AG08396 (cell line): ENCODE results near the gene UCP3.

Source experiments
- DNase-seq: peaks from one replicate; pipeline ENCODE4 v3.0.0; 2012; ENCODE audit warnings: low spot score, mixed read lengths

The UCP3 gene

DNA sequence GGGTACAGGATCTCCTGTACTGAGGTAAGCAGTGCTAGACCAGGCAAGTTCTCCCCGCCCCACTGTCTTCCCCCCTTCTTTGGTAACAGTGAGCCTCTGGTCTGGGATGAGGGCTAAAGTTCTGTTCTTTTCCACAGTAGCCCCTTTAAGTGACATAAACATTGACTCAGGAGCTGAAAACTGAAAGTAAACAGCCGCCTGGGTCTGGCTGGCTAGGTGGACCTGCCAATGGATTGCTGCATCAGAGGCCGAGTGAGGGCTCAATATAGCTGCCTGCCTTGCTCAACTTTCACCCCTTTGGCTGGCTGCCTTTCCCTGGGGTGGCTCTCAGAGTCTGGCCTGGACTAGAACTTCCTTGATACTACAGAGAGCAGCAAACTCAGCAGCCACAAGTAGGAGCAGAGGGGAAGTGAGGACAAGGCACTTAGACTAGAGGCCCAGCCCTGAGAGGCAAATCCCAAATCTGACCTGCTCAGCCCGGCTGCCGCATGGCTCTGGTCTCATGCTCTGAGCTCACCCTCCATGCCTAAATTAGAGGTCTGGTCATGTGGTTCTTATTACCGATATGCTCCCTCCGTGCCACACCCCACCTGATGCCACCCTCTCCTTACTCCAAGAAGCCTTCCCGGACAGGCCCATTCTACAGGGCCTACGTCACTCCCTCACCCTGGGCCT, 9.6 kb upstream of the UCP3 start:
- peak; percentile 86 for DNase-seq

DNA sequence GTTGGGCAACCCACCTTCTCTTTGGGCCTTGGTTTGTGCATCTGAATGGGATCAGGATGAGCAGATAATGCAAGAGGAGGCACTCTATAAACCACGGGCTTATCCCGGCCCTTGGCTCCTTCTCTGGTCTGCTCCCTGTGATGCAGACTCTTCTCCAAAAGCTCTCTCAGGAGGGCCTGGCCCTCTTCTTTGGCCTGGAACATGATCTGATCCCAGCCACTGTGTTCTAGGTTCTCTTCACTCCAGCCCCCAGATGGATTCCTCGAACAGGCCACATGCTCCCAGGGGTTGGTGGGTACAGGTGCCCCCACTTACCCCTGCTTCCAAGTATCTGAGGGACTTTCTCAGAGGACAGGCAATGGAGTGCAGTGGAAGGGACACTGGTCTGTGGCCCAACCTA, 8.7 kb upstream of the UCP3 start:
- no peak for DNase-seq

DNA sequence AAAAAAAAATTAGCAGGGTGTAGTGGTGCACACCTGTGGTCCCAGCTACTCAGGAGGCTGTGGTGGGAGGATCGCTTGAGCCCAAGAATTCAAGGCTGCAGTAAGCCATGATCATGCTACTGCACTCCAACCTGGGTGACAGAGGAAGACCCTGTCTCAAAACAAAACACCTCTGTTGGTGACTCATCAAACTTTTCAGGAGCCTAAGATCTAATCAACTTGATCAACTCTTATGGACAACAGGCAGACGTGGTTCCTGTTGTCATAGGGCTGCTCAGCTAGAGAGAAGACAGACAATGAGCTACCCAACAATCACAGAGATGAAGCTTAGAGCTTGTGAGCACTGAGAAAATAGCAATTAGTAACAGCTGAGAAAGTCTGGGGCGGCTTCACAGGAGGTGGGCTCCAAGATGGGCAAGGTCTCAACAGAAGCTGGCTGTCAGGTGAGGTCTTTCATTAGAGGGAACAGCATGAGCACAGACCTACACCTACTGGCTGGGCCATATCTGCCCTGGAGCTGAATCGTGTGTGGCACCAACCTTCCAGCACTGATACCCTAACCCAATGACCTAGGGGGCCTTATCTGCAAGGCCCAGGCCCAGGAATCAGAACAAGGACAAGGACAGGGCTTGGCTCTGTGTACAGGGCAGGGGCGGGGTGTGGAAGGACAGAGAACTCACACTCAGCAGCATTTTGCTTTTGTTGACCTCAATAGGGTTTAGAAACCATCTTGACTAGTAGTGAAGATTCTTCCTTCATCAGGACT, 7.2 kb upstream of the UCP3 start:
- no peak for DNase-seq

DNA sequence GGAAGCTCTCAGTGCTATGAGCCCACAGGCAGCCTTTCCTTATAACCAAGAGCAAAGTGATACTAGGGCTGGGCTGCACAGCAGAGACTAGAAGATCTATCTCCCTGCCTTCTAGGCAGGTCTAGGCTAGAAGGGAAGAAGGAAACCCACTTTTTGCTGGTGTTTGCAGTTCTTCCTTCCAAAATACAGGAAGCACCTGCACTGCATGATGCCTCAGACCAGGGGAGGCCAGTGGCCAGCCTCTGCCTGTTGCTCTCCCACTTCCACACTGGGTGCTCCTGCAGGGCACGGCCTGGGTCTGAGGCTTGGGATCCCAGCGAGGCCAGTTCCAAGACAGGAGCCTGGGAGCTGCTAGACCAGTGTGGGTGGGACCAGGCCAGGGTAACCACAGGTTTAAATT, 6.0 kb upstream of the UCP3 start:
- no peak for DNase-seq

DNA sequence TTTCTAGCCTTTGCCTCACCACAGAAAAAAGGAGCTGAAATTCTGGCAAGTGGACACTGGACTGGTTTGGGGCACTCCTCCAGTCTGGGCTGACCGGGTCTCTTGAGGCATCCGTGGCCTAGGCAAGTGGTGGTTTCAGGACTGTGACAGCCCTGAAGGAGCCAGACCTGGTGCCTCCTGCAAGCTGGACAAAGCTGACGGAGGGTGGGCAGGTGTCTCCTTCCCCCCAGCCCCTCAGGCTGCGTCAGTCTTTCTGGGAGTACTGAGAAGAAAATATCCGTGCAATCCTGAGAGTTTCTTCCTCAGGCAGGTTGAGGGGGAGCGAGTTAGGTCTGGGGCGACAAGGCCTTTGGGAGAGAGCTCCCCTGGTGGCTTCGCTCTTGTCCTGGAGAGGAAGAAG, 4.3 kb upstream of the UCP3 start:
- no peak for DNase-seq

DNA sequence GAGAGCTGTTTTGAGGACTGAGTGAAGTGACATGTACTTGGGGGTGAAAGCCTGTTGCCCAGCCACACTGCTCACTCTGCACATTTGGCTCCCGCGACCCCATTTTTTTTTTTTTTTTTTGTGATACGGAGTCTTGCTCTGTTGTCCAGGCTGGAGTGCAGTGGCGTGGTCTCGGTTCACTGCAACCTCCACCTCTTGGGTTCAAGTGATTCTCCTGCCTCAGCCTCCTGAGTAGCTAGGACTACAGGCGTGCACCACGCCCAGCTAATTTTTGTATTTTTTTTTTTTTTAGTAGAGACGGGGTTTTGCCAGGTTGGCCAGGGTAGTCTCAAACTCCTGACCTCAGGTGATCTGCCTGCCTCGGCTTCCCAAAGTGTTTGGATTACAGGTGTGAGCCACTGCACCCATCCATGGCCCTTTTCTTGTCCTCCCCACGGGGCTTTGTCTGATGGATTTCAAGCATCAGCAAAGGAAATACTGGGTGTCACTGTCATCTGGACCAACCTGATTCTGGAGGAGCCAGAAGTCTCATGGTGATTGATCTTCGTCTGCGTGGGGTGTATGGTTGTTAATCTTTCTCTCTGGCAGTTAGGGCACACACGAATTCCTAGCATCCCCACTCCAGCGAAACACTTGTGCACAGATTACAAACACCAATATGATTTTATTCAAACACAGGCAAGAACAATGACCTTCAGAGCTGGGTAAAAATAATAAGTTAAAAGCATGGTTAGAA, 3.4 kb upstream of the UCP3 start:
- no peak for DNase-seq

DNA sequence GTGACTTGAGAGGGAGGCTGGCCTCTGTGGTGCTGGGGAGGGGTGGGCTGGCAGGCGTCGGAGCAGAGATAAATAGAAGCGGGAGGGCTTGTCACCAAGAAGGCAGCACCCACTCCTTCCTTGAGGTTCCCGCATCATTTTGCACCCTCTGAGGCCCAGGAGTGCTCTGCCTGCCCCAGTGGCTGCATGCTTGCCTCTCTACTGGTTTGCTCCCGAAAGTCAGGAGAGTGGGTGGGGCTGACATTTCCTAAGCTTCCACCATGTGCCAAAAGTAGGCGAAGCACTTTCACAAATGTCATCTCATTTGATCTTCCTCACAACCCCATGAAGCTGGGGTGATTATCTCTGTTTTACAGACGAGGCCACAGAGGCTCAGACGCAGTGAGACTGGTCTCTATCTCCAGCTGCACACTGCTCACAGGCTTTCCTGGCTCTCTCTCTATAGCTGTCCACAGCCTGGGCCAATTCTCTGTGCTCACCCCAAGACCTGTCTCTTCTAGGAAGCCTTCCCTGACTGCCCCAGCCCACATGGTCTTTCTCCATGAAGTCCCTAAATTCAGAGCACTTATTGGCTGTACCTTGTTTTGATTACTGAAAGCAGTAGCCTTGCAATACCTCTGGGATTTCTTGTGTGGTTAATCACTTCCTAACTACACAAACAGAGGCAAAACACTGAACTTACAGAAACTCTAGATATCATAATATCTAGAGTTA, 2.6 kb upstream of the UCP3 start:
- DNase-seq = no peak

DNA sequence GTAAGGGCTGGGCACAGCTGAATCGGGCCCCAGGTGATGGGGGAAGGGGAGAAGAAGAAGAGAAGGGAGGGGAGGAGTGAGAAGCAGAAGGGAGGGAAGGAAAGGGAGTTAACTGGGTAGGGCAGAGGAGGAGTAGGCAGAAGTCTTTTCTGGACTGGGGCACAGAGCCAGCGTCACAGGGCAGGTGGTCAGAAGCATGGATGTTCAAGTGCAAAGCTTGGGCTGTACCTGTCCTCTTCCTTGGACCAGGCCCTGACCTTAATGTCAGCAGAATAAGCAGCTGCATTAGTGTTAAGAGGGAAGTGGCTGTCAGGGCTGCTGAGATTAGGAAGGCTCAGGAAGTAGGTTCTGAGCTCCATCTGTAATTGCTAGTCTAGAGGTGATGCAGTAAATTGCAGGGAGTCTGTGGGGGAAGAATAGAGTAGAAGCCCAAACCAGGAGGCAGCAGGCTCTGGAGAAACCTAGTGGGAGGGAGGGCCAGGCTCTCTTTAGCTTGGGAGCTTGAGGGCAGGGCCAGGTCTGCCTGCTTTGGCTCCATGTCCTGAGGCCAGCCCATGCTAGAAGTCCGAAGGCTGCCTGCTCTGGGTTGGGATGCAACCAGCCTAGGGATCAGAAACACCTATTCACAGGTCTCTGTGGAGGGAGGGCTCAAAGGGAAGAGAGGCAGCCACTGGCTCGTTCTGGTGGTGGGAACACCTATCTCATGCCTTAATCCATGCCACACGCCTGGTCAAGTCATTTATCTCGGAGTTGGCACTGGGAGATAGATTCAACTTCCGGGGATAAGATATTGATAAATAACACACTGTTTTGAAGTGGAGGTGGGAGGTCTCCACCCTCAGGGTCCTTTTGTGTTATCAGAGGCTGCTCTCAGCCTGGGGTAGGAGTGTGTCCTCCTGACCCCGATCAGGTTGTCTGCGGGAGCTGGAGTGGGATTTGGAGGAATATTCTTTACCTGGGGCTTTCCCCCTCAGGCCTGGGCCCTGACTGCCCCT, 1.7 kb upstream of the UCP3 start:
- DNase-seq = no peak

DNA sequence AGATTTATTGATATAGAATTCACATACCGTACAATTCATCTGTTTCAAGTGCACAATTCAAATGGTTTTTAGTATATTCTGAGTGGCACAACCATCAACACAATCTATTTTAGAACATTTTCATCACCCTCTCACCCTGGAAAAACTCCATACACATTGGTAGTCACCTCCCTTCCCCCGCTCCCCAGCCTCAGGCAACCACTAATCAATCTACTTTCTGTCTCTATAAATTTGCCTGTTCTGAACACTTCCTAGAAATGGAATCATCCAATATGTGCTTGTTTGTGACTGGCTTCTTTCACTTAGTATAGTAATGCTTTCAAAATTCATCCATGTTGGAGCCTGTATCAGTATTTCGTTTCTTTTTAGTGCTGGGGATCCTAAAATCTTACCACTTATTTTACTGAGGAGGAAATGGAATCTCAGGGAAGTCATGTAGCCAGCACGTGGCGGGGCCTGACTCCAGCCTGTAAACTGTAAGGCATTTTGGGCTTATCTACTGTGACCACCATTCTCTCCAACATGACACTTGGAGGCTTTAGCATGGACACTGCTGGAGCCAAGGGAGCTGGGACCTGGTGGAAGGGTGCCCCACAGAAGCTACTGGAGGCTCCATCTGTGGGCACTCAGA, 905 bp upstream of the UCP3 start:
- no peak for DNase-seq

DNA sequence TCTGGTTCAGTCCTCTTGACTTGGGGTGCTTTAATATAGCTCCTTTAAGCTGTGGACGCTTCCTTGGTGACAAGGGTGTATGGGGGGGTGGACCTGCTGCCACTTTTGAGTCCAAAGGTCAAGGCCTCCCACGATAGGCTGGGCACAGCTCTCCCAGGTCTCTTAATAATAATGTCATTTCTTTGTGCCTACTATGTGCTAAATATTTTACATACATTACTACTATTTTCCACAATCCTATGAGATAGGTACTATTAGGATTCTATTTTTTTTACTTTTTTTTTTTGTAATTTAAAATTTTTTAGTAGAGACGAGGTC, 304 bp upstream of the UCP3 start:
- no peak for DNase-seq

DNA sequence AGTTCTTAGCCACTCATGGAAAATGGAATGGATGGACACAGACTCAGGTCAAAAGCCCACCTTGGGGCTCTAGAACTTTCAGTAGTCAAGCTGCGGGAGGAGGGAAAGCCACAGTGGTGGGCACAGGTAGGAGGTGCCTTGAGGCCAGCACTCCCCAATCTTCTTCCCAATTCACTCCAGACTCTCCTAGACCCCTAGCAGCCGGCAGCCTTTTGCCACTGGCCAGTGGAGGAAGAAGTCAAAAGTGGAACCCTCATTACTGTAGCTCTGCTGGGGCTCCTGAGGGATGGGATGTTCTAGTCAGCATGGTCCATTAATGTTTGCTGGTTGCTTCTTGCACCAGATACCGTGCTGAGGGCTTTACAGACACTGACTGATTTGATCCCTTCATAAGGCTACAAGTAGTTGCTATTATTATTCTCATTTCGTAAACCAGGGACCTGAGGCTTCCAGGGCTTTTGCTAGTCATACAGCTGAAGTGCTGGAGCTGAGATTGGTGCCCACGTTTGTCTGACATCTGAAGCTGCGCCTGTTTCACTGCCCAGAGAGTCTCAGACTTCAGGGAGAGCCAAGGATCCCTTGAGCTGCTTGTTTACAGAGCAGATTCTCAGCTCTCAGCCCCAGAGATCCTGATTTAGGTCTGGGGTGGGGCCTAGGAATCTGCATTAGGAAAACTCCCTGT, 1.1 kb downstream of the UCP3 start:
- DNase-seq = no peak

DNA sequence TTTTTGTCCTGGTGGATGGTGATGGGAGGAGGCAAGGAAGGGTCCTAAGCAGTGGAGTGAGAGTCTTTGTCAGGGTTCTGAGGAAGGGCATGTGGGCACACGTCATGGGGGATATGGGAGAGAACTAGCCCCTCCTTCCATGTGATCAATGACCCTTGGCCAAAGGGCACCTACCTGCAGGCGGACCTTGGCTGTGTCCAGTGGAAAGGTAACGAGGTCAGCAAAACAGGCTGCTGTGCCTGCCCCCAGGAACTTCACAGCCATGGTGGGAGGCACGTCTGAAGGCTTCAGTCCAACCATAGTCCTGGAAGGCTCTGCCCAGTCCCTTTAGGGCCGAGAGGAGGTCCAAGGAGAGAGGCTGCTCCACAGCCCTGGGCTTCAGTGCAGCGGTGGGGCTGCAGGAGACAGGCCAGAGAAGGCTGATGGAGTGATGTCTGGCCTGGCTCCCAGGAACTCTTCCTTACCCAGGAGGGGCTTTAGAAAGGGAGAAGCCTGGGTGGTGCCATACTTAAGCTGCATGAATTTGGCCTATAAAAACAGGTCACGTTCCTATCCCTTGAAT, 2.1 kb downstream of the UCP3 start:
- no peak for DNase-seq

DNA sequence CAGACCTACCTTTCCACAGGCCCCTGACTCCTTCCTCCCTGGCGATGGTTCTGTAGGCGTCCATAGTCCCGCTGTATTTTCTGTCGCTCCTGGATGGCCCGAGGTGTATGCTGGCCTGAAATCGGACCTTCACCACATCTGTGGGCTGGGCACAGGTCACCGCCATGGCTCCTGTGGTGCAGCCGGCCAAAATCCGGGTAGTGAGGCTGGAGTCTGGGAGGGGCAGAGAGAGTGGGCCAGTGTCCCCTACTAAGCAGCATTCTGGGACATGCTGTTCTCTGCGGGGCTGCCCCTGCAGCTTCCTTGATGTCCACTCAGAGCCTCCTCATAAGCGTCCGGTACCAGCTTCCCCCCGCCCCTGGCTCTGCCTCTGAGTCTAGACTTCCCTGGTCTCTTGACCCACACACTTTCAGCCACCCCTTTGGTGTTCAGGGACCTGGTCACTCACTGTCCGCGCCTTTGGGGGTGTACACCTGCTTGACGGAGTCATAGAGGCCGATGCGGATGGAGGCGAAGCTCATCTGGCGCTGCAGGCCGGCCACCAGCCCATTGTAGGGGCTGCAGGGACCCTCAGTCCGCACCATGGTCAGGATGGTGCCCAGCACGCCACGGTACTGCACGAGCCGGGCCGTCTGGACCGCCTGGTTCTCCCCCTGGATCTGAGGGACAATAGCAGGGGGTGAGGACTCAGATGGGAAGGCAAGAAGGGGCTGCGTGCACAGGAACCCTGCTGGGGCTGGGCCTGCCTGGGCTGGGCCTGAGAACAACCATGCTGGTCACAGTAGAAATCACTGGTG, 3.0 kb downstream of the UCP3 start:
- DNase-seq = no peak

DNA sequence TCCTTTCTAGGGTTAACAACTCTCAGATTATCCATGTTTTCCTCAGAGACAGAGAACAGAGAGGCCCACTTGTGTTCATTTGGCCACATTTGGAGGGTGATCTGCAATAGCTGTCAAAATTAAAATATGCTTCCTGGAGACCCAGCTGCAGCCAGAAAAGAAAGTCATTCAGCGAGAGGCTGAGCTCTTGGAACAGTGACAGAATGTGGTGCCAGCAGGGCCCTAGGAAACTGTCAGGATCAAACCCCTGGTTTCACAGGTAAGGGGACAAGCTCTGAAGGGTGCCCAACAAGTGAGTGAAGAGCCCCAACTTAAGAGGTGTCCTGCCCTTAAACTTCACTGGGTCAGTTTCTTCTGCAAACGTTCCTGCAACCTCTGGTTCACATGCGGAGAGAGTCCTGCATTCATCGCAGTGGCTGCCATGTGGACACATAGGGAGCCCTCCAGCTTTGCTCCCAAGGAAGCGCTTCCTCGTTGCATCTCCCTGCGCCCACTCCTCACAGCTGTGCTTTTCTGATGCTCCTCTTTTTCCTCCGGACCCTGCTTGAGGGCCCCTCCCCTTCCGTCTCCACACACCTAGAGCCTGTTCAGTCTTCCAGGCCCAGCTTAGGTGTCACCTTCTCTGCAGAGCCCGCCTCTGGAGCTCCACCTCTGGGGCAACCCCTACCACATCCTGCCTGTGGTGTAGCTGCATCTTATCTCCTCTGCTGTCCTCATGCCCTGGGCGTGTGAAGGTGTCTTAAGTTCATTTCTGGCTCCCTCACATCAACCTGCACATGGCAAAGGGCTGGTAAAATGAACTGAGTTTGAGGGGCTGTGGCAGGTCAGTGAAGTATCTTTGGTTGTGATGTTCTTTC, 3.9 kb downstream of the UCP3 start:
- DNase-seq = no peak

DNA sequence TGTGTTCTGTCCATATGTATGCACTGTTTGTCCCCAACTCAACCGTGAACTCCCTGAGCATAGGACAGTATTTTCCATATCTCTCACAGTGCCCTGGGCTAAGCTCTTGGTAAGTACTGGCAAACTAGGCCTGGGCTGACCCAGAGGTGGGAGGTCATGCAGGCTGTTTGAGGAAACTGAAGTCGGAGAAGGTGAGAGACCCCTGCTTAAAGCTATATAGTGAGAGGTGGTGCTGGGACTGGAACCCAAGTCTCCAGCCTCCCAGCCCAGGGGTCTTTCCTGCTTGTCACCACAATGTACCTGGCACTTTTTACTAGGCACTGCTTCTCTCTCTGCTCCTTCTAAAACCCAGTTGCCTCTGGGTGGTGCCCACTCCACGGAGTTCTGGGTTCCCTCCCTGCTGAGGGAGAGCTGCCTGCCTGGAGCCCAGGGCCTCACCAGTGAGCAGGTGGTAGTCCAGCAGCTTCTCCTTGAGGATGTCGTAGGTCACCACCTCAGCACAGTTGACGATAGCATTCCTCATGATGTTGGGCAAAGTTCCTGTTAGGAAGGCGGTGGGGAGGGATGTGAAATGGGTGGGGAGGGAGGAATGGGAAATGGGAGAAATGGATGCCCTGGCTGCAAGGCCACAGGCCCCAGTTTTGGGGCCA, 4.7 kb downstream of the UCP3 start:
- no peak for DNase-seq

DNA sequence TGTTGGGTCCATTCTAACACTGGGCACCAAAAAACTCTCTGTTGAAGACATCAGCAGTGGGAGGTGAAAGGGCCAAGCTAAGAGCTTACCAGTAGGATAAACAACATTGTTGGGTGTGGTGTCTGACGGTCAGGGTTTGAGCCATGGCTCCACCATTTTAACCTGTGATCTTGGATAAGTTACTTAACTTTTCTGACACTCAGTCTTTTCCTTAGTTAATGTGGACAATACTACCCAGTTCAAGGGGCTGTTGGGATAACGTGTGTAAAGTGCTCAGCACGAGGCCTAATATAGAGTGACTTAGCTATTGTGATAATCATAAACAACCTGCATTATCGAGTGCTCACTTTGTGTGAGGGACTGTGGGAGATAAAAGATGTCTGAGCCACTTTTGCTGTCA, 6.1 kb downstream of the UCP3 start:
- no peak for DNase-seq

DNA sequence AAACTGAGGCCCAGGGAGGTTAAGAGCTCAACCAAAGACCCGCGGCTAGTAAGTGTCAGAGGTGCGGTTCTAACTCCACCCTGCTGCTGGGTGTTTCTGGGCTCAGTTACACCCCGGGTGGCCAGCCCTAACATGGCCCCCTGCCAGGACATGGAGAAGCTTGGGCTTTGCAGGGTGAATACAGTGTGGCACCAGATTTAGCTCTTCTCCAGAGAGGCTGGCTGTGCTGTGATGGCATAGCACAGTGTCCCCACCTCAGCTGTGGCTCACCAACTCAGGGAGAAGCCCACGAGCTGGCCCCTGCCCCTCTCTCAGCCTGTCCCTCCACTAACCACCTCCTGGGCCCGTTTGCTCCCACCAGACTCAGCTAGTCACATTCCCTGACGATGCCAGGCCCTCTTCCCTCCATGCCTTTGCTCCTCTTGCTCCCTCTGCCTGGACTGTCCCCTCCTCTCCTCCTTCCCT, 7.0 kb downstream of the UCP3 start:
- DNase-seq = no peak
